DND-41 (cell line): Measurements from ENCODE around the gene EYS.

Experiments used
- ATAC-seq: fragments of 200-7000 bp; cut with Tn5 transposase; 3 replicates; pipeline ENCODE4 v1.9.1; 2021; ENCODE audit warnings: low read depth; ENCODE audit not compliant: insufficient read depth
- DNase-seq: peaks from one replicate; pipeline ENCODE4 v3.0.0-alpha.2; 2020
- H2AFZ ChIP-seq: 2 replicates; pipeline ENCODE4 v1.6.0; 2012; ENCODE audit warnings: low read depth, low read length
- H3K27ac ChIP-seq: 2 replicates; pipeline ENCODE4 v1.5.1; 2012; ENCODE audit warnings: low read length, inconsistent platforms
- H3K27me3 ChIP-seq: fragments of 200-600 bp; sonication (generic); 2 replicates; pipeline ENCODE4 v1.6.0; 2012; ENCODE audit warnings: low read length, mild to moderate bottlenecking, inconsistent platforms; ENCODE audit not compliant: insufficient read depth, poor library complexity
- H3K36me3 ChIP-seq: 2 replicates; pipeline ENCODE4 v1.5.1; 2012; ENCODE audit warnings: low read length, inconsistent platforms; ENCODE audit not compliant: insufficient read depth
- H3K4me1 ChIP-seq: 2 replicates; pipeline ENCODE4 v1.5.1; 2012; ENCODE audit warnings: mild to moderate bottlenecking, low read length; ENCODE audit not compliant: insufficient read depth
- H3K4me2 ChIP-seq: 2 replicates; pipeline ENCODE4 v1.6.0; 2012; ENCODE audit warnings: mild to moderate bottlenecking, moderate library complexity, low read length, inconsistent platforms; ENCODE audit not compliant: insufficient read depth
- H3K4me3 ChIP-seq, 2 experiments: fragments of 200-600 bp in 1 of 2; shearing (Covaris generic) in 1 of 2; 2 replicates each; pipeline ENCODE4 v1.5.1; 2012 to 2016; ENCODE audit warnings: inconsistent platforms in 2 of 2, low read length in 2 of 2, mild to moderate bottlenecking in 2 of 2, low read depth in 1 of 2, moderate library complexity in 1 of 2
- H3K79me2 ChIP-seq: 2 replicates; pipeline ENCODE4 v1.6.0; 2012; ENCODE audit warnings: low read length, inconsistent platforms; ENCODE audit not compliant: insufficient read depth
- H3K9ac ChIP-seq: 2 replicates; pipeline ENCODE4 v1.6.0; 2012; ENCODE audit warnings: low read depth, mild to moderate bottlenecking, inconsistent platforms, low read length, moderate library complexity
- H3K9me3 ChIP-seq: 2 replicates; pipeline ENCODE4 v1.5.1; 2012; ENCODE audit warnings: low read length, moderate library complexity, mild to moderate bottlenecking, inconsistent platforms; ENCODE audit not compliant: insufficient read depth, severe bottlenecking
- H4K20me1 ChIP-seq: 2 replicates; pipeline ENCODE4 v1.6.0; 2012; ENCODE audit warnings: low read length; ENCODE audit not compliant: insufficient read depth
- EZH2 ChIP-seq: IDR thresholded peaks from 3 replicates; pipeline ENCODE4 v1.6.1; 2012; ENCODE audit warnings: borderline replicate concordance, low read depth, mild to moderate bottlenecking, moderate library complexity, low read length, inconsistent platforms; ENCODE audit not compliant: severe bottlenecking
- TF ChIP-seq, protein P1 (sequence below): IDR thresholded peaks from 2 replicates; pipeline ENCODE4 v1.5.1; 2012; ENCODE audit warnings: borderline replicate concordance, low read length, moderate library complexity, mild to moderate bottlenecking; ENCODE audit not compliant: poor library complexity, severe bottlenecking; ENCODE audit errors: extremely low read depth

Gene EYS

GRCh38 chr6:64404396-64404795 lies 1302.6 kb downstream of the EYS start:
- Histone ChIP-seq H3K79me2 (no peaks in the 10 kb centered on the region), H4K20me1 (no peaks in the 10 kb centered on the region), H3K4me1 (no peaks in the 10 kb centered on the region), H3K9ac (no peak overlapping the region), H3K9me3 (no peaks in the 10 kb centered on the region), H3K4me2 (no peak overlapping the region), H3K4me3 (no peak overlapping the region), H3K27me3 (no peaks in the 10 kb centered on the region), H3K36me3 (no peaks in the 10 kb centered on the region), H3K27ac (no peak overlapping the region), H2AFZ (no peak overlapping the region)
- TF ChIP-seq, protein P1, sequence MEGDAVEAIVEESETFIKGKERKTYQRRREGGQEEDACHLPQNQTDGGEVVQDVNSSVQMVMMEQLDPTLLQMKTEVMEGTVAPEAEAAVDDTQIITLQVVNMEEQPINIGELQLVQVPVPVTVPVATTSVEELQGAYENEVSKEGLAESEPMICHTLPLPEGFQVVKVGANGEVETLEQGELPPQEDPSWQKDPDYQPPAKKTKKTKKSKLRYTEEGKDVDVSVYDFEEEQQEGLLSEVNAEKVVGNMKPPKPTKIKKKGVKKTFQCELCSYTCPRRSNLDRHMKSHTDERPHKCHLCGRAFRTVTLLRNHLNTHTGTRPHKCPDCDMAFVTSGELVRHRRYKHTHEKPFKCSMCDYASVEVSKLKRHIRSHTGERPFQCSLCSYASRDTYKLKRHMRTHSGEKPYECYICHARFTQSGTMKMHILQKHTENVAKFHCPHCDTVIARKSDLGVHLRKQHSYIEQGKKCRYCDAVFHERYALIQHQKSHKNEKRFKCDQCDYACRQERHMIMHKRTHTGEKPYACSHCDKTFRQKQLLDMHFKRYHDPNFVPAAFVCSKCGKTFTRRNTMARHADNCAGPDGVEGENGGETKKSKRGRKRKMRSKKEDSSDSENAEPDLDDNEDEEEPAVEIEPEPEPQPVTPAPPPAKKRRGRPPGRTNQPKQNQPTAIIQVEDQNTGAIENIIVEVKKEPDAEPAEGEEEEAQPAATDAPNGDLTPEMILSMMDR, result no peak
- TF ChIP-seq EZH2, result no peak
- ATAC-seq, result no peak
- DNase-seq, result no peak

GRCh38 chr6:64383277-64383676 lies 1323.7 kb downstream of the EYS start:
- no peak overlapping the region for H3K27ac ChIP-seq
- no peaks in the 10 kb centered on the region for H3K4me1 ChIP-seq
- no peaks in the 10 kb centered on the region for H3K27me3 ChIP-seq
- H4K20me1 ChIP-seq, result no peaks in the 10 kb centered on the region
- no peaks in the 10 kb centered on the region for H3K9me3 ChIP-seq
- H3K9ac ChIP-seq, result no peak overlapping the region
- H3K4me2 ChIP-seq, result no peak overlapping the region
- H3K4me3 ChIP-seq, result no peak overlapping the region
- TF ChIP-seq, protein P1, result no peak
- no peak for TF ChIP-seq EZH2
- no peaks in the 10 kb centered on the region for H3K36me3 ChIP-seq
- H3K79me2 ChIP-seq, result no peaks in the 10 kb centered on the region
- no peak overlapping the region for H2AFZ ChIP-seq
- DNase-seq, result no peak
- no peak for ATAC-seq

DNA sequence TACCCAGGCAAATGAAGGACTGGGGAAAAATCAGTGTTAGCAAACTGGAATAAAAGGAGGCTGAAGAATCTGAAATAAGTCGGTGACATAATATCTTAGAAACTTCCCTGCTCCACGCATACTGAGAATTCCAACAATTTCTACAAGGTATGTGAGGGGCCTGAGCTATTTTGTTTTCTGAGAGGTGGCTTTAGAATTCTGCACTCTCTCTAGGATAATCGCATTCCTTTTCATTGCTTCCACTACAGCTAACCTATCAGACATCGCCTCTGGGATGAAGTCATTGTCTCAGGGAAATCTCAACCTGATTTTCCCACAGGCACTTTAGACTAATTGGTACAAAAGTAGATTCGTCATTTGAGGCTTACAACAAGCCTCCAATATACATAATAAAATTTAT lies 1330.6 kb downstream of the EYS start:
- TF ChIP-seq EZH2, result no peak
- TF ChIP-seq, protein P1, result no peak
- H2AFZ ChIP-seq, result no peak overlapping the region
- no peak overlapping the region for H3K27ac ChIP-seq
- no peak overlapping the region for H3K4me2 ChIP-seq
- H3K36me3 ChIP-seq, result no peaks in the 10 kb centered on the region
- no peaks in the 10 kb centered on the region for H3K79me2 ChIP-seq
- H3K4me3 ChIP-seq, result no peak overlapping the region
- H3K27me3 ChIP-seq, result no peaks in the 10 kb centered on the region
- H3K4me1 ChIP-seq, result no peaks in the 10 kb centered on the region
- no peak overlapping the region for H3K9ac ChIP-seq
- ATAC-seq, result no peak
- DNase-seq, result no peak
- H3K9me3 ChIP-seq, result peaks cover 2% of the 10 kb centered on the region
- H4K20me1 ChIP-seq, result no peaks in the 10 kb centered on the region

GRCh38 chr6:64357430-64357829 lies 1349.6 kb downstream of the EYS start:
- Histone ChIP-seq H3K27me3 (no peaks in the 10 kb centered on the region), H3K79me2 (no peaks in the 10 kb centered on the region), H3K4me3 (no peak overlapping the region), H3K27ac (no peak overlapping the region), H4K20me1 (no peaks in the 10 kb centered on the region), H3K4me2 (no peak overlapping the region), H3K36me3 (no peaks in the 10 kb centered on the region), H3K9me3 (no peaks in the 10 kb centered on the region), H3K9ac (no peak overlapping the region), H3K4me1 (no peaks in the 10 kb centered on the region), H2AFZ (no peak overlapping the region)
- DNase-seq (no peak), ATAC-seq (no peak)
- TF ChIP-seq EZH2, result no peak
- TF ChIP-seq, protein P1, result no peak
